K562 (cell line): ENCODE data around the gene ADARB2. TPM values are rescaled to one million over a fixed set of nuclear protein-coding genes. Genes with fewer than 3 reads are reported as not detected.

Experiments
- ATAC-seq: fragments of 200-7000 bp; cut with Tn5 transposase; 3 replicates; pipeline ENCODE4 v1.9.1; 2020; ENCODE audit warnings: moderate library complexity
- BruUV-seq: library from RNA; stranded (reverse); fragments of 400-500 nt; replicated peaks from 2 replicates; lab custom pipeline; 2021; lab: Mats Ljungman, UMichigan
- CTCF ChIA-PET: fragments of 300-600 bp; formaldehyde crosslinking; extraction: SDS; loops from one replicate; lab custom pipeline; 2021; ENCODE audit warnings: low intra/inter-chr PET ratio; lab: Yijun Ruan, JAX
- POLR2A ChIA-PET: fragments of 300-600, 350-650 bp; sonication (Branson Sonifier 250); formaldehyde crosslinking; extraction: SDS; loops from one replicate; lab custom pipeline; 2021; ENCODE audit warnings: antibody characterized with exemption, inconsistent platforms; lab: Yijun Ruan, JAX
- DNase-seq, 4 experiments: peaks; one replicate each; pipeline versions ENCODE4 v3.0.0 to v3.0.0-alpha.2; 2011 to 2018; ENCODE audit warnings: low spot score in 3 of 4, mixed read lengths in 3 of 4; ENCODE audit errors: extremely low read depth in 1 of 4
- FAIRE-seq: peaks from 2 replicates; lab custom pipeline; 2011; peaks lifted over from hg19 to GRCh38; lab: Jason Lieb, UNC
- H2AFZ ChIP-seq: 2 replicates; pipeline ENCODE4 v1.6.0; 2011; ENCODE audit warnings: low read depth, low read length, control low read depth, inconsistent platforms
- H3K27ac ChIP-seq: fragments of 200-600 bp; 3 replicates; pipeline ENCODE4 v1.8.0; 2011; ENCODE audit warnings: low read depth, mild to moderate bottlenecking, control low read depth, inconsistent platforms, low read length, moderate library complexity, mixed read lengths; ENCODE audit errors: extremely low read depth
- H3K27me3 ChIP-seq, 2 experiments: fragments of 300-600 bp in 1 of 2; 2 replicates in 1 of 2; 3 replicates in 1 of 2; pipeline versions ENCODE4 v1.6.0 to v1.8.0; 2011; ENCODE audit warnings: inconsistent platforms in 2 of 2, low read length in 2 of 2, mild to moderate bottlenecking in 1 of 2, mixed read lengths in 1 of 2, moderate library complexity in 1 of 2; ENCODE audit not compliant: control insufficient read depth in 2 of 2, insufficient read depth in 2 of 2
- H3K36me3 ChIP-seq: fragments of 300-600 bp; 3 replicates; pipeline ENCODE4 v1.8.0; 2011; ENCODE audit warnings: mild to moderate bottlenecking, low read length, inconsistent platforms; ENCODE audit not compliant: control insufficient read depth, insufficient read depth
- H3K4me1 ChIP-seq, 2 experiments: fragments of 200-600 bp in 1 of 2; replicated peaks in 1 of 2; 2 replicates in 1 of 2; 3 replicates in 1 of 2; pipeline versions ENCODE4 v1.5.1 to v1.8.0; 2011; ENCODE audit warnings: inconsistent platforms in 2 of 2, low read length in 2 of 2, mild to moderate bottlenecking in 1 of 2, mixed read lengths in 1 of 2, moderate library complexity in 1 of 2; ENCODE audit not compliant: control insufficient read depth in 2 of 2, insufficient read depth in 2 of 2
- H3K4me2 ChIP-seq: 2 replicates; pipeline ENCODE4 v1.6.1; 2011; ENCODE audit warnings: low read length, control low read depth, inconsistent platforms, mixed read lengths; ENCODE audit not compliant: insufficient read depth
- H3K4me3 ChIP-seq: fragments of 200-600 bp; sonication (generic), shearing (Covaris generic); 2 replicates; pipeline ENCODE4 v1.5.1; 2016; ENCODE audit warnings: control low read depth, inconsistent platforms
- H3K79me2 ChIP-seq: fragments of 200-600 bp; 3 replicates; pipeline ENCODE4 v1.8.0; 2011; ENCODE audit warnings: low read length, inconsistent platforms; ENCODE audit not compliant: control insufficient read depth, insufficient read depth
- H3K9ac ChIP-seq, 2 experiments: 2 replicates each; pipeline versions ENCODE4 v1.6.0 to v1.6.1; 2011; ENCODE audit warnings: low read depth in 2 of 2, low read length in 2 of 2, control low read depth in 1 of 2, inconsistent platforms in 1 of 2, mild to moderate bottlenecking in 1 of 2, mixed read lengths in 1 of 2; ENCODE audit not compliant: insufficient read depth in 1 of 2
- H3K9me1 ChIP-seq: one replicate; pipeline ENCODE4 v1.6.0; 2011; ENCODE audit warnings: inconsistent platforms, mild to moderate bottlenecking, low read length, moderate library complexity; ENCODE audit not compliant: control insufficient read depth, insufficient read depth
- H3K9me3 ChIP-seq: replicated peaks from 2 replicates; pipeline ENCODE4 v1.5.1; 2011; ENCODE audit warnings: low read depth, low read length, inconsistent platforms; ENCODE audit not compliant: control insufficient read depth, insufficient read depth
- H4K20me1 ChIP-seq: replicated peaks from 2 replicates; pipeline ENCODE4 v1.6.1; 2011; ENCODE audit warnings: low read length, inconsistent platforms, mixed read lengths; ENCODE audit not compliant: control insufficient read depth, insufficient read depth
- ARNT ChIP-seq, 2 experiments: fragments of 450-650 bp; IDR thresholded peaks; 2 replicates each; pipeline ENCODE4 v1.6.1; 2016; ENCODE audit warnings: mild to moderate bottlenecking in 1 of 2
- ATF7 ChIP-seq: fragments of 450-650 bp; IDR thresholded peaks from 2 replicates; pipeline ENCODE4 v1.7.1; 2014; ENCODE audit warnings: mild to moderate bottlenecking, moderate library complexity
- CC2D1A ChIP-seq: fragments of 450-650 bp; IDR thresholded peaks from 2 replicates; pipeline ENCODE4 v1.6.1; 2017; ENCODE audit warnings: mild to moderate bottlenecking
- DPF2 ChIP-seq: fragments of 450-650 bp; IDR thresholded peaks from 2 replicates; pipeline ENCODE4 v1.6.1; 2016
- HNRNPK ChIP-seq: fragments of 200-400 bp; formaldehyde crosslinking; IDR thresholded peaks from one replicate; pipeline ENCODE4 v1.6.1; 2018; ENCODE audit warnings: mild to moderate bottlenecking, low read depth, low read length; ENCODE audit not compliant: poor library complexity, severe bottlenecking
- MXI1 ChIP-seq: IDR thresholded peaks from 2 replicates; pipeline ENCODE4 v1.6.1; 2011; ENCODE audit warnings: low read depth, mild to moderate bottlenecking, improper control_type of control experiment, low read length
- NONO ChIP-seq, 2 experiments: fragments of 200-400 bp in 1 of 2; fragments of 450-650 bp in 1 of 2; formaldehyde crosslinking in 1 of 2; IDR thresholded peaks; 2 replicates each; pipeline ENCODE4 v1.6.1; 2017; ENCODE audit warnings: low read depth in 2 of 2, mild to moderate bottlenecking in 2 of 2, moderate library complexity in 2 of 2, low read length in 1 of 2
- RBM22 ChIP-seq: fragments of 200-400 bp; formaldehyde crosslinking; IDR thresholded peaks from 2 replicates; pipeline ENCODE4 v1.6.1; 2018; ENCODE audit warnings: low read length, low read depth; ENCODE audit not compliant: poor library complexity, severe bottlenecking
- RUNX1 ChIP-seq: sonication (generic); IDR thresholded peaks from 2 replicates; pipeline ENCODE4 v1.6.1; 2016; ENCODE audit warnings: antibody characterized with exemption, low read depth
- SIRT6 ChIP-seq: IDR thresholded peaks from one replicate; pipeline ENCODE4 v1.6.1; 2012; ENCODE audit warnings: low read depth, mild to moderate bottlenecking, control low read depth, inconsistent platforms, low read length, moderate library complexity
- SMAD1 ChIP-seq: fragments of 150-350 bp; IDR thresholded peaks from 2 replicates; pipeline ENCODE4 v1.6.1; 2014; ENCODE audit warnings: low read length, low read depth; ENCODE audit not compliant: partially characterized antibody
- ZNF324 ChIP-seq: fragments of 250-450 bp; sonication (Bioruptor Pico); IDR thresholded peaks from 2 replicates; pipeline ENCODE4 v1.4.0; 2020; ENCODE audit warnings: mild to moderate bottlenecking
- WGBS: fragments of 100-300 bp; shearing (Covaris generic); methylation state at CpG from one replicate; pipeline ENCODE4 v1.1.6; 2016; ENCODE audit warnings: low coverage, mixed read lengths; ENCODE audit not compliant: insufficient coverage; ENCODE audit errors: missing lambda C conversion rate; 5-methylcytosine and 5-hydroxymethylcytosine counted together
- in situ Hi-C: fragments of 300-500 bp; cut with MboI; formaldehyde crosslinking; loops from 4 replicates; pipeline ENCODE4 v1.15.0; 2018; ENCODE audit warnings: inconsistent platforms, mixed read lengths
- intact Hi-C: fragments of 100-400 bp; cut with micrococcal nuclease; formaldehyde crosslinking; loops from 2 replicates; pipeline ENCODE4 v1.14.2; 2022
- polyA plus RNA-seq, 8 experiments: library from polyadenylated mRNA; depleted of rRNA in 4 of 8; stranded (reverse) in 5 of 8; unstranded in 3 of 8; fragments of >200 nt; fragmentation: Nextera tagmentation in 2 of 8; fragmentation: Illumina TruSeq in 1 of 8; extraction: Ambion mirVana in 2 of 8; extraction: Trizol in 1 of 8; gene quantifications; 2 replicates each; pipeline versions ENCODE4 v1.2.1 to v1.2.3, GENCODE V29; 2011 to 2014; ENCODE audit warnings: inconsistent platforms in 1 of 8, missing spikeins in 1 of 8
- total RNA-seq, 7 experiments: library from RNA; depleted of rRNA in 6 of 7; stranded (reverse); fragments of >200 nt in 6 of 7; fragmentation: Illumina TruSeq in 2 of 7; extraction: Trizol in 2 of 7; gene quantifications; 2 replicates each; pipeline versions ENCODE4 v1.2.1 to v1.2.3, GENCODE V29; 2011 to 2021; ENCODE audit warnings: low replicate concordance in 1 of 7
- TF ChIP-seq, protein P1 (sequence below): sonication (generic); formaldehyde crosslinking; IDR thresholded peaks from 2 replicates; pipeline ENCODE4 v1.8.1; 2023; ENCODE audit warnings: mild to moderate bottlenecking, missing genetic modification reagents
- TF ChIP-seq, protein P2 (sequence below), 2 experiments: fragments of 450-650 bp in 1 of 2; IDR thresholded peaks; 2 replicates each; pipeline ENCODE4 v1.6.1; 2011 to 2017; ENCODE audit warnings: low read depth in 2 of 2, antibody characterized with exemption in 1 of 2, borderline replicate concordance in 1 of 2, low read length in 1 of 2, mild to moderate bottlenecking in 1 of 2, mixed read lengths in 1 of 2; ENCODE audit not compliant: control insufficient read depth in 1 of 2

Gene ADARB2
- total and polyA plus RNA-seq, 9 of the 15 experiments (the other 6 are each of a cell fraction or from before 2014, with no cell fraction given): not detected

DNA sequence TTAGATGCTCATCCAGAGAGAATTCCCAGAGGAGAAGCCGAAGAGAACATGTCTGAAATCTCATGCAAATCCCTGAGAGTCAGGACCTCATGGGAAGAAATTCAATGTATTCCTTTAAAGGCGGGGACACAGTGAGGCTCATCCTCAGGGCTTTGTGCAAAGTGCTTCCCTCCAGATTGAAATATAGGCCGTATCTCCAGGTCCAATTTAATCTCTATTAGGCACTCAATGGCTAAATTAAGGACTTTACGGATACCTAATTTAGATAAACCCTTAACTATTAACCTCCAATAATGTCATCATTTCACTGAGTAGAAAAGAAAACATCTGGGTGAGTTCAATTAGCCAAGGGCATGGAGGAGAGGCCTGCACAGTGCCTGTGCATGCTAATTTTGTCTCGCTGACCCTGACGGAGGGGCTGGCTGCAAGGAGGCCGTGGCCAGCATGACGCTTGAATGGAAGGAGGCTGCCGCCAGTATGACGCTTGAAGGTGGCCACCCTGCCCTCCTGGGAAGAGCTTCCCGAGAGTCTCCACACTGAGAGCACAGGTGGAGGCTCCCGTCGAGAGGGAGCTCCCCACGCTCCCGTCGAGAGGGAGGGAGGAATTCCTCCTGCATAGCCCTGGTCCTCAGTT lies 287.6 kb downstream of the ADARB2 start:
- FAIRE-seq (no peak), ATAC-seq (no peak), DNase-seq (no peak)
- Histone ChIP-seq H2AFZ (no peak overlapping the region), H3K9me3 (no peaks in the 10 kb centered on the region), H3K36me3 (no peaks in the 10 kb centered on the region), H4K20me1 (no peaks in the 10 kb centered on the region; the same call in 1 of the 2 replicates), H3K27ac (no peak overlapping the region), H3K4me2 (no peak overlapping the region), H3K4me1 (no peaks in the 10 kb centered on the region), H3K9ac (no peak overlapping the region)
- WGBS: 2% methylated on average over 13 of the region's 16 CpGs
- CTCF ChIA-PET: no interaction called here
- in situ Hi-C loops: no loop called here
- TF ChIP-seq ARNT (IDR thresholded peaks at IDR 0.05) (no peak), ATF7 (no peak), RUNX1 (no peak), SMAD1 (no peak), NONO (IDR thresholded peaks at IDR 0.05; ENCODE audit: low read depth in 2 of 2, low read length in 1 of 2) (no peak), CC2D1A (no peak), MXI1 (no peak), DPF2 (no peak), HNRNPK (no peak), RBM22 (no peak), ZNF324 (CRISPR knock-in tag) (no peak), SIRT6 (no peak)
- TF ChIP-seq, protein P1, sequence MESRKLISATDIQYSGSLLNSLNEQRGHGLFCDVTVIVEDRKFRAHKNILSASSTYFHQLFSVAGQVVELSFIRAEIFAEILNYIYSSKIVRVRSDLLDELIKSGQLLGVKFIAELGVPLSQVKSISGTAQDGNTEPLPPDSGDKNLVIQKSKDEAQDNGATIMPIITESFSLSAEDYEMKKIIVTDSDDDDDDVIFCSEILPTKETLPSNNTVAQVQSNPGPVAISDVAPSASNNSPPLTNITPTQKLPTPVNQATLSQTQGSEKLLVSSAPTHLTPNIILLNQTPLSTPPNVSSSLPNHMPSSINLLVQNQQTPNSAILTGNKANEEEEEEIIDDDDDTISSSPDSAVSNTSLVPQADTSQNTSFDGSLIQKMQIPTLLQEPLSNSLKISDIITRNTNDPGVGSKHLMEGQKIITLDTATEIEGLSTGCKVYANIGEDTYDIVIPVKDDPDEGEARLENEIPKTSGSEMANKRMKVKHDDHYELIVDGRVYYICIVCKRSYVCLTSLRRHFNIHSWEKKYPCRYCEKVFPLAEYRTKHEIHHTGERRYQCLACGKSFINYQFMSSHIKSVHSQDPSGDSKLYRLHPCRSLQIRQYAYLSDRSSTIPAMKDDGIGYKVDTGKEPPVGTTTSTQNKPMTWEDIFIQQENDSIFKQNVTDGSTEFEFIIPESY (CRISPR knock-in tag): no peak
- TF ChIP-seq, protein P2, sequence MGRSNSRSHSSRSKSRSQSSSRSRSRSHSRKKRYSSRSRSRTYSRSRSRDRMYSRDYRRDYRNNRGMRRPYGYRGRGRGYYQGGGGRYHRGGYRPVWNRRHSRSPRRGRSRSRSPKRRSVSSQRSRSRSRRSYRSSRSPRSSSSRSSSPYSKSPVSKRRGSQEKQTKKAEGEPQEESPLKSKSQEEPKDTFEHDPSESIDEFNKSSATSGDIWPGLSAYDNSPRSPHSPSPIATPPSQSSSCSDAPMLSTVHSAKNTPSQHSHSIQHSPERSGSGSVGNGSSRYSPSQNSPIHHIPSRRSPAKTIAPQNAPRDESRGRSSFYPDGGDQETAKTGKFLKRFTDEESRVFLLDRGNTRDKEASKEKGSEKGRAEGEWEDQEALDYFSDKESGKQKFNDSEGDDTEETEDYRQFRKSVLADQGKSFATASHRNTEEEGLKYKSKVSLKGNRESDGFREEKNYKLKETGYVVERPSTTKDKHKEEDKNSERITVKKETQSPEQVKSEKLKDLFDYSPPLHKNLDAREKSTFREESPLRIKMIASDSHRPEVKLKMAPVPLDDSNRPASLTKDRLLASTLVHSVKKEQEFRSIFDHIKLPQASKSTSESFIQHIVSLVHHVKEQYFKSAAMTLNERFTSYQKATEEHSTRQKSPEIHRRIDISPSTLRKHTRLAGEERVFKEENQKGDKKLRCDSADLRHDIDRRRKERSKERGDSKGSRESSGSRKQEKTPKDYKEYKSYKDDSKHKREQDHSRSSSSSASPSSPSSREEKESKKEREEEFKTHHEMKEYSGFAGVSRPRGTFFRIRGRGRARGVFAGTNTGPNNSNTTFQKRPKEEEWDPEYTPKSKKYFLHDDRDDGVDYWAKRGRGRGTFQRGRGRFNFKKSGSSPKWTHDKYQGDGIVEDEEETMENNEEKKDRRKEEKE (IDR thresholded peaks at IDR 0.05; ENCODE audit: borderline replicate concordance in 1 of 2, control insufficient read depth in 1 of 2, low read depth in 2 of 2, low read length in 1 of 2): no peak
- TF ChIP-seq, all 486 proteins: peak for 0
- POLR2A ChIA-PET: no interaction called here
- intact Hi-C loops: no loop called here
- Histone ChIP-seq H3K4me3 (no peak overlapping the region), H3K9me1 (no peaks in the 10 kb centered on the region), H3K79me2 (no peaks in the 10 kb centered on the region), H3K27me3 (peaks cover 3 to 15% of the 10 kb centered on the region in 2 experiments; a peak in 2 of 5 replicates)
- BruUV-seq: no TSS peak
